Measurements from ENCODE around the gene AXL.
A peak's percentile ranks its signal among the peaks of the same experiment; 100 is the strongest.
"Not testable (repeated sequence)": the region's sequence is repeated elsewhere in the genome, so short reads cannot be mapped to it uniquely, and the experiment has no call there.

The AXL gene

DNA sequence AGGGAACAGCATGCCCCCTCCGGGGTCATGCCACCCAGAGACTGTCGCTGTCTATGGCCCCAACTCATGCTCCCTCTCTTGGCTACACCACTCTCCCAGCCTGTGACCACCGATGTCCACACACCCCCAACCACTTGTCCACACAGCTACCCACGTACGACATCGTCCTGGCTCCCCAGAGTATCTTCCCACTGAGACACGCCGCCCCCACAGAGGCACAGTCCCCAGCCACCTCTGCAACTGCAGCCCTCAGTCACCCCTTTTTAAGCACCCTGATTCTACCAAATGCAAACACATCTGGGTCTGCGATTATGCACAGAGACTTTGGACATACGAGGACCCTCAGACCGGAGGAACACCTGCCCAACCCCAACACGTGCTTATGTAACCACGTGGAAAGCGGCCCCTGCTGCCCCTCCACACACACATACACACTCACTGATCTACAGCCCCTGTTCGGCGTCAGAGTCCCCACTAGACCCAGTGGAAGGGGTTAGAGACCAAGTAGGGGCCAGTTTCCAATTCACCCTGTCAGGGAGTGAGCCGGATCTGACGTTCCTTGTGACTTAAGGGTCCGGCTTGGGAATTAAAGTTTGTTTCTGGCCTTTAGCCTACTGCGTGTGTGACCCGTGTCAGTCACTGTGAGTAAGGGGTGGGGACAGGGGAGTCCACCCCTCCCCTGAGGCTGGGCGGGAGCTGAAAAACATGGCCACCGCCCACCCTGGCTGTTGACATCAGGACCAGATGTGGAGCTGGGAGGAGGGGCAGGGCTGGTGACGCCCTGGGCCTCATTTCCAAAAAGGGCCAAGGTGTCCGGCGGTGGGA lies 11.9 kb upstream of the AXL start:
- DNase-seq = no peak

- DNase-seq = no peak
These were observed 4.9 kb upstream of the AXL start for GRCh38 chr19:41214161-41214560.

DNA sequence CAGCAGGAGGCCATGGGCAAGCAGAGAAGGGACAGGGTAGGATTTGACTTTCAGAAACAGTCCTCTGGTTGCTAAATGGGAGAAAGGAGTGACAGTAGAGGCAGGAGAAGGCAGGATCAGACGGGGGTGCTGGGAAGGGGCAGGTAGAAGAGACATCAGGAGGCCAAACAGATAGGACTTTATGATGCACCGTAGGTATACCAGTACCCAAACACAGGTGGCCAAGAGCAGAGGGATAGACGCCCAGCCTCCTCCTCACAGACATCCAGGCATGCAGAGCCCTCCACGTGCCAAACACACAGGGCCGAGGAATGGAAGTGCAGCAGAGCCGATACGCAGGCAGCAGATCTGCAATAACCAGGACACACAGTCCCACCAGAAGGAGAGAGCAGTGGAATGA lies 1.3 kb upstream of the AXL start:
- no peak for DNase-seq

DNA sequence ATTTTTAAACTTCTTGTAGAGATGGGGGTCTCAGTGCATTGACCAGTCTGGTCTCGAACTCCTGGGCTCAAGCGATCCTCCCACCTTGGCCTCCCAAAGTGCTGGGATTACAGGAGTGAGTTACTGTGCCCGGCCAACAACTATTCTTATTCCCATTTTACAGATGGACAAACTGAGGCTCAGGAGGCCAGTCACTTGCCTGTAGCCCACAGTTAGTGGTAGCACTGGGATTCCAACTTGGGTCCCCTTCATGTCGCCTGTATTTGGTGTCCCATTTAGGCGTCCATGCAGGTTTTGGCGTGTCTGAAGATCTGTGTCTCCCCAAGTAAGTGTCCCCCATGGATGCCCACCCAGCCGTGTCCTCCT lies 791 bp upstream of the AXL start:
- DNase-seq = no peak

GRCh38 chr19:41219924-41220567 lies 1.0 kb downstream of the AXL start:
- DNase-seq = no peak

DNA sequence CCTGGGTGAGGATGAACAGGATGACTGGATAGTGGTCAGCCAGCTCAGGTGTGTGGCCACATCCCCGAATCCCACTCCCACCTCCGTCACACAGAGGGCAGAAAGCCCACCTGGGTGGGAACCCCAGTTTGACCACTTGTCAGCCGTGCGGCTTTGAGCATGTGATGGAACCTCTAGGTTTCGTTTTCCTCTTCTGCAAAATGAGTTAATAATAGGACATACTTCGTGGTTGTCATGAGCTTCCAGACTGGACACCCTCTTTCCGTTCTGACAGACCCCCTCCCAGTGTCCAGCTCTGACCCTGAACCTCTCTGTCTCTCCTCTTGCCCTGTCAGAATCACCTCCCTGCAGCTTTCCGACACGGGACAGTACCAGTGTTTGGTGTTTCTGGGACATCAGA lies 1.8 kb downstream of the AXL start:
- no peak for DNase-seq

DNA sequence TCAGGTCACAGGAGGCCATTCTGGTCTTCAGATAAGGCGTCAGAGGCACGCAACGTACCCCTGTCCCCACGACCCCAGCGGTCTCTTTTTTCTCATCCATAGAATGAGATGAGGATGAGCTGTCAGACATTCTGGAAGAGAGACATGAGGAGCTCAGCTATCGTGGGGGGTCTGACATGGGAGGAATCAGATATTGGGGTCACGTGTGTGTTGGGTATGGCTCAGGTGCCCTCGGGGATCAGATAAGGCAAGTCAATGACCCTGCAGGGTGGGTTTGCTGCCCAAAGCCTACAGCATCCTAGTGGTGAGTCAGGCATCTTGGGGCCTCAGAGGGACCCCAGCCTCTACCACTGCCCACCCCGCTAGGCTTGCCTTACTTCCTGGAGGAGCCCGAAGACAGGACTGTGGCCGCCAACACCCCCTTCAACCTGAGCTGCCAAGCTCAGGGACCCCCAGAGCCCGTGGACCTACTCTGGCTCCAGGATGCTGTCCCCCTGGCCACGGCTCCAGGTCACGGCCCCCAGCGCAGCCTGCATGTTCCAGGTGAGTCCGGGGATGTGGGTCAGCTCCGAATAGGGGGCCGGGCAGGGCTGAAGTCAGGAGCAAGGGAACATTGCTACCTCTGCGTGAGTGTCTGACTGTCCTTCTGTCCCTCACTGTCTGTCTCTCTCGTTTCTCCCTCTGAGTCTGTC lies 2.6 kb downstream of the AXL start:
- no peak for DNase-seq

DNA sequence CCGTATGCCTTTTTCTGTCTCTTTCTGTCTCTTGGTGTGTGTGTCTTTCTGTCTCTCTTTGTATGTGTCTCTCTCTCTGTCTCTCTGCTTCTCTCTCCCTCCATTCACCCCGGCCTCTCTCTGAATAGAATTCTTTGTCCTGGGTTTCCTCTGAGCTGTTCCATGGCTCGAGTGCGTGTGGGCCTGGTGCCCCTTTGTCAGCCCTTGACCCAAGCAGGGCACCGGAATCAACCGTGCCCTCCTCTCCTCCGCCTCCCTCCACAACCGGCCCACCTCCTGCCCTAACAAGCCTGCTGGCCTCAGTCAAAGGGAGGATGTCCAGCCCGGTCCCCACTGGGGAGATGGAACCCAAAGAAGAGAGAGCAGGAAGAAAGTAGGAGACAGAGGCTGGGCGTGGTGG lies 3.2 kb downstream of the AXL start:
- no peak for DNase-seq

DNA sequence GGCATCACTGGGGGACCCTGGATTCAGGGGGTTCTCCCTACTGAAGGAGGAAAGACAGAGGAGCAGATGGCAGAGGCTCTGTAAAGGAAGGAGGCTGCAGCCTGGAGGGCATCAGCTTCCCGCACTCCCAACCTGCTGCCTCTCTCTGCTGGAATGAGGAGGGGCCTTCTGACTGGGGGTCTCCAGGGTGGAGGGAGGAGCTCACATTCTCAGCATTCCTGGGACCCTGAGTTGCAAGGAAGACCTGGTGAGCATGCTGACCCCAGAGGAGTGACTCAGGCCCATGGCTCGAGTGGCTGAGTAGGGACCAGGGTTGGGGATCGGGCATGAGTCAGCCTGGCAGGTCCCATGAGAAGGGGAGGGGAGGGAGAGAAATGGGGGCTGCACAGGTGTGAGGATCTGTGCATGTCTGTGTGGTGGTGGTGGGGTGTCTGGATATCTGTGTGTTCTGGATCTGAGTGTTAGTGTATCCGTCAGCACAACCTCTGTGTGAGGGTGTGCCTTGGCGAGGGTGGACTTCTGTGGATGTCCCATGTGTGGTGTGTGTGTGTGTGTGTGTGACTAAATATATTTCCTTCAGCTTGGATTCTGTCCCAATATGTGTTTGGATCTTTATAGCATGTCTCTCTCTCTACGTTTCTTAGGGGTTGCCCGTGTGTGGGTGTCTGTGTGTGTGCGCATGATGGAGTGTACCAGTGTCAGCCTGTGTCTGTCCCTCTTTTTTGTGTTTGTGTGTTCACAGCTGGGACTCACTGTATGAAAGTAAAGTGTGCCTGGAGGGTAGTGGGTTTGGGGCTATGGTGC lies 4.6 kb downstream of the AXL start:
- peak; percentile 80 for DNase-seq

DNA sequence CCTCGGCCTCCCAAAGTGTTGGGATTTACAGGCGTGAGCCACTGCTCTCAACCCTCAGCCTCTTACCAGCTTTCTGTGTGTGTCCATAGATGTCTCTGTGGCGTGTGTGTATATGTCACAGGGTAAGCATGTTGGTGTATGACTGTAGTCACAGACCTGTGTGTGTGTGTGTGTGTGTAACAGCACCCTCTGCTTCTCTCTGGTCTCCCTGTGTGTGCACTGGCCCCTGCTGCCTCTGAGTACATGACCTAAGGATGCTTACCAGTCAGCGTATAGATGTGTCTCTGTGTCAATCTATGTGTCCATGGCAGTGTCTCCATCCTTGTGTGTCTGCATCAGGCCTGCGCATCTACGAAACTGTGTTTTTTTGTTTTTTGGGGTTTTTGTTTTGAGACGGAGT lies 5.6 kb downstream of the AXL start:
- no peak for DNase-seq

DNA sequence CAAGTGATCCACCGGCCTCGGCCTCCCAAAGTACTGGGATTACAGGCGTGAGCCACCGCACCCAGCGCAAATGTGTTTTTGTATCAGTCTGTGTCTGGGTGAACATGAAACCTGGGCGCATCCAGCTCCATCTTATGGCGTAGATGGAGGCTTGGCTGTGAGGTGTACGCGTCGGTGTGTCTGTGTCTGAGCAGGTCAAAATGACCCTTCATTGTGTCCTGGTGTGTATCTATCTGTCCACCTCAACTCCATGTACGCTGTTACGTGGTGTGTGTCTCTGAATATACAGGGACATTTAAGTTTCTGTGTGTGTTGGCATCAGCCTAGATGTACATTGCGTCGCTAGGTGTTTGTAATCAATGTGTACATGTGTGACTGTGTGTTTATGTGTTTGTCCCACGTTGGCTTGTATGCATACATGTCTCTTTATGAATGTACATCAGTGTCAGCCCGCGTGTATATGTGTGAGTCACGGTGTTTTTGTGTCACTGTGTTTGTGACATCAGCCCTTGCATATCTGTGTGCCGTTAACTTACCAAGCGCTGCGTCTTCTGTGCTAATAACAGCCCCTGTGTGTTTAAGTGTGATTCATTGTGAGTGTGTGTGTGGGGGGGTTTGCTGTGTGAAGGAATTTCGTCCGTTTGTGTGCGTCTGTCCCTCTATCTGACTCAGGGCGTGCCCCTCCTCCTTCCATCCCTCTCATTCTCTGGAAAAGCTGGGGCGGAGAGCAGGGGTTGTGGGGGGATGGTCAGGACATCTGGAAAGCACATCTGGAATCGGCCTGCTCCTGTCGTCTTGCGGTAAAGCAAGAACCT lies 6.4 kb downstream of the AXL start:
- peak; percentile 92 for DNase-seq

DNA sequence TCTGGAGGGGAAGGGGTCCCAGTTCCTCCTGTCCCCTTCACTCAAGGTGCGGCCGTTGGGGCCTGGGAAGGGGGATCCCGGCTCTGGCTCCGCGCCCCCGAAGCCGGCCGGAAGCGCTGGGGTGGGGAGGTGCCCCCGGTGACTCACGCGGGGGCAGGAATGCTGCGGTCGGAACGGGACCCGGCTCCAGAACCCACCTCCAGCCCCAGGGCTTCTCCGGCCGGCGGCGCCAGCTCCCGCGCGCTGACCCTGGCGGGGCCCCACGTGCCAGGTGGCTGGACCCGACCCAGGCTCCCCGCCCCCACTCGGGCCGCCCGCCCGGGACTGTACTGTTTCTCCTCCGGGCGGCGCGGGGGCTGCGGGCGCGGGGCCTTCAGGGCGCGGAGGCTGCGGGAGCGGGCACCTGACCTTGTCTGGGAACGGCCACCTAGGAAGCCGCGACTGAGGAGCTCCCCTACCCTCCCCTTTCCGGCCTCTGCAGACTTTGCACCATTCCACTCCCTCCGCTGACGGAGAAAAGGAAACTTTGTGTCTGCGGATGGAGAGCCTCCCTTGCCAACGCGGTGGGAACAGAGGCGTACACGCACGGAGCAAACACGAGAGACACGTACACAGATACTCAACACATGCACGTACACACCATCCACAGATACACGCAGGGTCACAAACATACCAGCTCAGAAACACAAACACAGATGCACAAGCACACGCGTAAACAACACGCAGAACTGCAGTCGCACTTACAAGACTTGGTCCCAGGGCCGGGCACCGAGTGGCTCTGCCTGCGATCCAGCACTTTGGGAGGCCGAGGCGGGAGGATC lies 7.2 kb downstream of the AXL start:
- peak; percentile 92 for DNase-seq

DNA sequence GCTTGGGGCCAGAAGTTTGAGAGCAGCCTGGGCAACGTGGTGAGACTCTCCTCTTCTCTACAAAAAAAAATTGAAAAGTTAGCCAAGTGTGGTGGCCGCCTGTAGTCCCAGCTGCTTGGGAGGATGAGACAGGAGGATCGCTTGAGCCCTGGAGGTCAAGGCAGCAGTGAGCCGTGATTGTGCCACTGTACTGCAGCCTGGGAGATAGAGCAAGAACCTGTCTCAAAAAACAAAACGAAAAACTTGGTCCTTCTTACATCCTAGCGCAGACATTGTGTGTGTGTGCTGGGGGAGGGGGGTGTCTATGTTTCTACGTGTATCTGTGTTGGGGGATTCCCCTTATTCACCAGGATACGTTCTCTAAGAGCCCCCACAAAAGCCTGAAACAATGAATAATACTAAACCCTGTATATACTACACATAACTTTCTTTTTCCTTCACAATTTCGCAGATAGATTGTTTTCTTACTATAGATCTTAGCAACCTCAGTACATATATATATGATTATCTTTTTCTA lies 7.9 kb downstream of the AXL start:
- no peak for DNase-seq

DNA sequence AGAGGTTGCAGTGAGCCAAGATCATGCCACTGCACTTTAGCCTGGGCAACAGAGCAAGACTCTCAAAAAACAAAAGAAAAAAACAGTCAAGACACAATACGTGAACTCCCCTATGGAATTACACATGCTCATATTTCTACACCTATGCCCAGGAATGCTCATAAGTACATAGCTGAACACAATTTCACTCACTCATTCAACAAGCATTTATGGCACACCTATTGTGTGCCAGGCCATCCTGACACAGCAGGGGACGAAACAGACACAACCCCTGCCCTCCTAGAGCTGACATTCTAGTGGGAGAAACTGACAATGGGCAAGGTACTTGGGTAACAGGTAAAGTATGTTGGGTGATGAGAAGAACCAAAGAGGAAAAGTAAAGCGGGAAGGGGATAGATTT lies 9.5 kb downstream of the AXL start:
- DNase-seq = no peak

- not testable (repeated sequence) for DNase-seq
These were observed 10.3 kb downstream of the AXL start for GRCh38 chr19:41229338-41229737.

DNA sequence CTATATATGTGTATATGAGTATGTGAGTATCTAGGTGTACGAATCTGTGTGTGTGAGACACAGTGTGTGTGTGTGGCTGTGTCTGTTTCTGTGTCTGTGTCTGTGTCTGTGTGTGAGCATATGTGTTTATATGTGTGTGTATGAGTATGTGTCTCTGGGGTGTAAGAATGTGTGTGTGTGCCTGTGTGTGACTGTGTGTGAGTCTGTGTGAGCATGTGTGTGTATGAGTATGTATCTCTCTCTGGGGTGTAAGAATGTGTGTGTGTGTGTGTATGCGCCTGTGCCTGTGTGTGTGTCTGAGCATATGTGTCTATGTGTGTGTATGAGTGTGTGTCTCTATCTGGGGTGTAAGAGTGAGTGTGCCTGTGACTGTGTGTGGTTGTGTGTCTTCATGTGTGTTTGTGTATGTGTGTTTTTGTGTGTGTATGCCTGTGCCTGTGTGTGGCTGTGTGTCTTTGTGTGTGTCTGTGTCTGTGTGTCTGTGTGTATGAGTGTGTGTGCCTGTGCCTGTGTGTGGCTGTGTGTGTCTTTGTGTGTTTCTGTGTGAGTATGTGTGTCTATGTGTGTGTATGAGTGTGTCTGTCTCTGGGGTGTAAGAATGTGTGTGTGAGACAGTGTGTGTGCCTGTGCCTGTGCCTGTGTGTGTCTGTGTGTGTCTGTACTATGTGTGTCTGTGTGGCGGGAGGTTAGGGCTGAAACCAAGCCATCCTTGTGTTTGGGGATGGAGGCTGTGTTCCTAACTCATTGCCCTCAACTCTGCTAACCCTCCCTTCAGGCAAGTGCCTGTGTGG lies 11.2 kb downstream of the AXL start:
- DNase-seq = no peak

DNA sequence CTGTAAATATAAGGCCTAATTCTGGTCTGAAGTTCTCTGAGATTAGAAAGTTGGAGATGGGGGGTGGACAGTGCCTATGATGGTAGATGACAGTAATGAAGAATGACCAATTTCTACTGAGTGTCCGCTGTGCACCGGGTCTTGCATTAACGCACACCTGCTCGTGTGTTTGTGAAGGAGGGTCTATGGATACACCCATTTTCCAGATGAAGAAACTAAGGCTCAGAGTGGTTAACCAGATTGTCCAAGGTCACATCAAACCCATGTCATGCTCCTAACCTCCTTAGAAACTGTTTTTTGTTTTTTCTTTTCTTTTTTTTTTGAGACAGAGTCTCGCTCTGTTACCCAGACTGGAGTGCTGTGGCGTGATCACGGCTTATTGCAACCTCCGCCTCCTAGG lies 13.7 kb downstream of the AXL start:
- no peak for DNase-seq

DNA sequence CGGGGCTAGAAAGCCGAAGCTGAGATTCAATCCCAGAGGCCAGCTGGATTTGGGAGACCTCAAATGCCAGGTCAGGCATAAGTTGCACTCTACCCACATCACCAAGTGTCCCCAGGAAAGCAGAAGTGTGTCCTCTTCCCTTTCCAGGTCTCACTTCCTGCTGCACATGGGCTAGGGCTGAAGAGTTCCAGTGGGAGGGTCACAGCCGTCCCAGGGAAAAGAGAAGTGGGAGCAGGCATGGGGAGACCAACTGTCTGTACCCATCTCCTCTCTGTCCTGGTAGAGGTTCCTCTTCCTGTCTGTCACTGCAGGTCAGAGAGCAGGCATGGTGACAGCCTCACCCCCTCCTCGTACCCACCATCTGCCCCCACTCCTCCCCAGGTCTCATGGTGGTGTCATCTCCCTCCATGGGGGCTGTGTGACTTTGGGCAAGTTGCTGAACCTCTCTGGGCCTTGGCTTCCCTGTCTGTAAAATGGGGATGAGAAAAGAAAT lies 14.8 kb downstream of the AXL start:
- no peak for DNase-seq

GRCh38 chr19:41234512-41235168 lies 15.6 kb downstream of the AXL start:
- no peak for DNase-seq

GRCh38 chr19:41235480-41235879 lies 16.5 kb downstream of the AXL start:
- DNase-seq = no peak
